Endothelial cell (in vitro differentiated cells): Measurements from ENCODE around the gene UBASH3B. TPM values are rescaled to one million over a fixed set of nuclear protein-coding genes. Genes with fewer than 3 reads are reported as not detected.

Experiments used
- DNase-seq: peaks from one replicate; pipeline ENCODE4 v3.0.0; 2021; ENCODE audit warnings: low spot score
- H3K27ac Mint-ChIP-seq: one replicate; pipeline ENCODE4 v1.8.0; 2021; ENCODE audit warnings: mixed read lengths, inconsistent platforms; ENCODE audit not compliant: unreplicated experiment
- H3K27me3 Mint-ChIP-seq: one replicate; pipeline ENCODE4 v1.8.0; 2021; ENCODE audit warnings: mild to moderate bottlenecking, moderate library complexity, mixed read lengths, inconsistent platforms; ENCODE audit not compliant: unreplicated experiment
- H3K36me3 Mint-ChIP-seq: one replicate; pipeline ENCODE4 v1.8.0; 2021; ENCODE audit warnings: mild to moderate bottlenecking, low read depth, mixed read lengths, inconsistent platforms; ENCODE audit not compliant: unreplicated experiment
- H3K4me1 Mint-ChIP-seq: one replicate; pipeline ENCODE4 v1.8.0; 2021; ENCODE audit warnings: mild to moderate bottlenecking, mixed read lengths, inconsistent platforms; ENCODE audit not compliant: unreplicated experiment
- H3K4me3 Mint-ChIP-seq: one replicate; pipeline ENCODE4 v1.8.0; 2021; ENCODE audit warnings: mild to moderate bottlenecking, mixed read lengths, inconsistent platforms; ENCODE audit not compliant: unreplicated experiment
- H3K9me3 Mint-ChIP-seq: one replicate; pipeline ENCODE4 v1.8.0; 2021; ENCODE audit warnings: mixed read lengths, inconsistent platforms; ENCODE audit not compliant: unreplicated experiment
- total RNA-seq: library from RNA; stranded (reverse); fragmentation: NEBNext Ultra II Directional; extraction: Animal tissue kit (Norgen Biotek cat#: 25700); gene quantifications from one replicate; pipeline ENCODE4 v1.2.1, GENCODE V29; 2021; ENCODE audit not compliant: unreplicated experiment
- TF ChIP-seq, protein P1 (sequence below): fragments of 200-600 bp; sonication (generic); IDR thresholded peaks from one replicate; pipeline ENCODE4 v1.5.0; 2021; ENCODE audit warnings: antibody characterized with exemption; ENCODE audit not compliant: unreplicated experiment

The UBASH3B gene
- total RNA-seq, 1 donor from 2014 or later = 43.3 TPM

DNA sequence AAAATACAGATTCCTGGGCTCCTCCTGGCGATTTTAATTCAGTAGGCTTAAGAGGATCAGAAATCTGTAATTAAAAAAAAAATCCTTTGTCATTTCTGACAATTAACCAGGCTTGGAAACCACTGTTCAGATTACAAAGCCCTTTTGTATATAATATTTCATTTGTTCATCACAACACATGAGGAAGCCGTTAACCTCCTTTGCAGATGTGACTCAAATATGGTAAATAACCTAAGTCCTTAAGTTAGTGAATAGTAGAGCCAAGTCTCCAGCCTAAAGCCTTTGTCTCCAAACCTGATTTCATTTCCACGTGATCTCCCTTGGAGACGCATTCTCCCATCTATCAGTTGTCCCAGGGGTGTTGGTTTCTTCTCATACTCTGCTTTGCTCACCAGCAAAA is 67.6 kb downstream of the UBASH3B start:
- H3K27ac Mint-ChIP-seq = peak overlapping the region; percentile 54

DNA sequence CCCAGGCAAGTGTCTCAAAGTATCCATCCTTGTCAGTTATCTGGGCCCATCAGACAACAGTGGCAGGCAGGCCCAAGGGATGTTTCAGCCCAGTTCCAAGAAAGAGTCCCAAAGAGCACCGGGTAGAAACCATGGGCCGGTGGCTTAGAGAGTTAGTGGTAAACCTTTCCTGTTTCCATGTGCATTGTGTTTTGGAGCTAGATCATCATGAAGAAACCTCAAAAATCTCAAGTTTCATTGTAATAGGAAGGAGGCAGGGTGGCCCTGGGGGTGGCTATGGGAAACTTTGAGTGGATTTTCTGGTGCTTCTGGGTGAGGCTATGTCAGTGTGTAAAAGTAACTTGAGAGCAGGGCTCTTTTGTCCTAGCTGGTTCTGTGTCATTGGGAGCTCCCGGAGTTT is 68.1 kb downstream of the UBASH3B start:
- DNase-seq = no peak
- Mint-ChIP-seq H3K4me1 (peaks cover 53% of the 10 kb centered on the region), H3K27ac (peak overlapping the region; percentile 54), H3K4me3 (no peak overlapping the region), H3K27me3 (peaks cover 6% of the 10 kb centered on the region), H3K9me3 (no peaks in the 10 kb centered on the region), H3K36me3 (no peaks in the 10 kb centered on the region)
- TF ChIP-seq, protein P1, sequence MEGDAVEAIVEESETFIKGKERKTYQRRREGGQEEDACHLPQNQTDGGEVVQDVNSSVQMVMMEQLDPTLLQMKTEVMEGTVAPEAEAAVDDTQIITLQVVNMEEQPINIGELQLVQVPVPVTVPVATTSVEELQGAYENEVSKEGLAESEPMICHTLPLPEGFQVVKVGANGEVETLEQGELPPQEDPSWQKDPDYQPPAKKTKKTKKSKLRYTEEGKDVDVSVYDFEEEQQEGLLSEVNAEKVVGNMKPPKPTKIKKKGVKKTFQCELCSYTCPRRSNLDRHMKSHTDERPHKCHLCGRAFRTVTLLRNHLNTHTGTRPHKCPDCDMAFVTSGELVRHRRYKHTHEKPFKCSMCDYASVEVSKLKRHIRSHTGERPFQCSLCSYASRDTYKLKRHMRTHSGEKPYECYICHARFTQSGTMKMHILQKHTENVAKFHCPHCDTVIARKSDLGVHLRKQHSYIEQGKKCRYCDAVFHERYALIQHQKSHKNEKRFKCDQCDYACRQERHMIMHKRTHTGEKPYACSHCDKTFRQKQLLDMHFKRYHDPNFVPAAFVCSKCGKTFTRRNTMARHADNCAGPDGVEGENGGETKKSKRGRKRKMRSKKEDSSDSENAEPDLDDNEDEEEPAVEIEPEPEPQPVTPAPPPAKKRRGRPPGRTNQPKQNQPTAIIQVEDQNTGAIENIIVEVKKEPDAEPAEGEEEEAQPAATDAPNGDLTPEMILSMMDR = no peak

More for the DNA sequence above, 67.6 kb downstream of the UBASH3B start:
- Mint-ChIP-seq H3K4me3 (no peak overlapping the region), H3K27me3 (peaks cover 6% of the 10 kb centered on the region), H3K4me1 (peaks cover 56% of the 10 kb centered on the region), H3K9me3 (no peaks in the 10 kb centered on the region), H3K36me3 (no peaks in the 10 kb centered on the region)
- TF ChIP-seq, protein P1 = no peak
- DNase-seq = no peak

DNA sequence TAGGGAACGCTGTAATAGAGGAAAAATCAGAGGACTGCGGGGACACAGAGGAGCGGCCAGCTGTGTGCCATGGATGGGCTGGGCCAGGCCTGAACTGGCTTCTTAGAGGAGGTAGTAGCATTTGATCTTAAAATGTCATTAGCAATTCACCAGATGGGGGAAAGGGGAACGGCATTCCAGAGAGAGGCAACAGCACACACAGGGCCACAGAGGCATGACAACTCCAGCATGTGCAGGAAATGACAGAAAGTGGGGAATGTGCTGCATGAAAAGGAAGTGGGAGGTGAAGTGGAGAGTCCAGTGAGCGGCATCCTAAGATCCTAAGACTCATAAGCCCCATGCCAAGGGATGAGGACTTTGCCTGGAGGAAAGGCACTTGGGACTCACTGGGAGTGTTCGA is 69.0 kb downstream of the UBASH3B start:
- peaks cover 53% of the 10 kb centered on the region for H3K4me1 Mint-ChIP-seq
- H3K9me3 Mint-ChIP-seq = no peaks in the 10 kb centered on the region
- peaks cover 6% of the 10 kb centered on the region for H3K27me3 Mint-ChIP-seq
- no peak overlapping the region for H3K4me3 Mint-ChIP-seq
- H3K36me3 Mint-ChIP-seq = no peaks in the 10 kb centered on the region
- peak overlapping the region; percentile 62 for H3K27ac Mint-ChIP-seq
- no peak for DNase-seq
- TF ChIP-seq, protein P1 = no peak

DNA sequence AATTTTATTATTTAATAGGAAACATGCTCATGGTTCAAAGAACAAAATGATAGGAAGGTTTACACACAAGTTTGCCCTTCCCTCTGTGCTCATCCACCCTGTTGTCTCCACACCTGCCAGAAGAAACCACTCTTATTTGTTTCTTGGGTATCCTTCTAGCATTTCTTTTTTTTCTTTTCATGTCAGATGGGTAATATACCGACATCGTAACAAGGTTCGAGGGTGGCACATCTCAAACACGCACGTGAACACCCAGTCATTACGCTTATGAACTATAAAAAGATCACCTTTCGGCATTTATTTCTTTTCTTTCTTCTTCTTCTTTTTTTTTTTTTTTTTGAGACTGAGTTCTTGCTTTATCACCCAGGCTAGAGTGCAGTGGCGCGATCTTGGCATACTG is 70.5 kb downstream of the UBASH3B start:
- no peak overlapping the region for H3K4me3 Mint-ChIP-seq
- no peak for DNase-seq
- peaks cover 9% of the 10 kb centered on the region for H3K27me3 Mint-ChIP-seq
- H3K27ac Mint-ChIP-seq = no peak overlapping the region
- H3K9me3 Mint-ChIP-seq = no peaks in the 10 kb centered on the region
- peaks cover 3% of the 10 kb centered on the region for H3K36me3 Mint-ChIP-seq
- H3K4me1 Mint-ChIP-seq = peaks cover 42% of the 10 kb centered on the region
- TF ChIP-seq, protein P1 = no peak

DNA sequence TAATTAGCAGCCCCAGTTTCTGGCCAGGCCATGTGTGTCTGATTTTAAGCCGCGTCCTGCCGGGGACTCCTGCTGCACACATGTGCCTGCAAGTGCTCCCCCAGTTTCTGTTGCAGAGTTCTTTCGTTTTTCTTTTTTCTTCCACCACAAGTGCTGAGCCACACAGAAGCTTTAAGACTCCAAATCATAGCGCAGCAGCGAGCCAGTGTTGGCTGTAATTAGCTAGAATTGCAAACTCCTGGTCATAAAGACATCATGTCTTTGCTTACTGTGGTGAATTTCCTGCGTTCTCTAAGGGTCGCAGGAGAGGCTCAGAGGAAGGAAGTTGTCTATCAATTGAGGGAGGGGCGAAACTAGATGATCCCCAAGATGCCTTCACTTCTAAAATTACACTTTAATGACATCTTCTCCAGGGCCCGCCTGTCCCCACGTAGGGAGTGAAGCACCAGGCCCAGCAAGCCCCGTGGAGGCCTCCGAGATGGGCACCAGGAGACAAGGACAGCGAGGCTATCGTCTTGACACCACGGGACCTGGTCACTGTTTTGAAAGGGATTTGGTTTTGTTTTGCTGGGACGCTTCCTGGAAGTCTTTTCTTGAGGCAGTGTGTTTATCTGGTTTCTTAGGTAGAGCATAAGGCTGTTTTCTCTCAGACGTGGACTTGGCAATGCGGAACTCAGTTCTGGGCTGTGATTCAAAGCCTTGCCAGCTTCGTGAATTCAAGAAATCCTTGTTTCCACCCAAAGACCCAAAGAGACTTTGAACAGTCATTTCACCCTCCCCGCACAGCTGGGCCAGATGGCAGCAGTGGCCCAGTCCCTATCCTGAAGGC is 71.8 kb downstream of the UBASH3B start:
- H3K27me3 Mint-ChIP-seq = peaks cover 9% of the 10 kb centered on the region
- peak overlapping the region; percentile 80 for H3K27ac Mint-ChIP-seq
- H3K36me3 Mint-ChIP-seq = peaks cover 3% of the 10 kb centered on the region
- DNase-seq = no peak
- peaks cover 48% of the 10 kb centered on the region for H3K4me1 Mint-ChIP-seq
- TF ChIP-seq, protein P1 = no peak
- H3K4me3 Mint-ChIP-seq = no peak overlapping the region
- H3K9me3 Mint-ChIP-seq = no peaks in the 10 kb centered on the region
